Measurements from ENCODE around the gene KLK11.

The KLK11 gene

DNA sequence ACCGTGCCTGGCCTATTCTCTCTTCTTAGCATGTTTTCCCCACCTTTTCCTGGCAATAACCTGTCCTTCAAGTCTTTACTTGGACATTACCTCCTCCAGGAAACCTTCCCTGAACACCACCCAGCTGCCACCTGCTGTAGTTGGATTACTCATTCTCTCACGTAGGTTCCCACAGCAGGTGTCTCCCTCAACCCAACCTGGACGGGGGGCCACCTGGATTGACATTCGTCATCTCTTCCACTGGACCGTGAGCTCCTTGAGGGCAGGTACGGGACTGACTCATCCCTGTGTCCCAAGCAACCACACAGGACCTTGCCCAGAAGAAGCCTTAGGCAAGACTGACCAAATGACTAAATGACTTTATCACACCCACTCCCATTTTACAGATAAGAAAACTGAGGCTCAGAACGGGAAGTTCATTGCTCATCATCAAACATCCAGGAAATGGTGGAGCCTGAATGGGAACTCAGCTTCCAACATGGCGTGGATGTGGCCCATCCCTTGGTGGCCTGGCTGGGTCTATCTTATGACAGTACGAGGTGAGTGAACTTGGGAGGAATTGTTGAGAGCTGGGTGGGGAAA is 53.5 kb downstream of the KLK11 start:
- Histone ChIP-seq H3K27ac (ENCODE audit: low read depth, low read length) (no peak overlapping the region), H3K4me3 (ENCODE audit: low read depth, low read length) (no peak overlapping the region), H3K36me3 (ENCODE audit: insufficient read depth, low read length) (no peaks in the 10 kb centered on the region), H3K79me2 (ENCODE audit: control insufficient read depth, insufficient read depth, low read length, unreplicated experiment) (no peaks in the 10 kb centered on the region), H3K27me3 (ENCODE audit: insufficient read depth, low read length) (peaks cover 19% of the 10 kb centered on the region), H3K4me1 (ENCODE audit: control insufficient read depth, insufficient read depth, low read length, unreplicated experiment) (no peaks in the 10 kb centered on the region), H2AFZ (ENCODE audit: low read length, unreplicated experiment) (no peak overlapping the region)
